Measurements from ENCODE around the gene FGD3.
"Not testable (repeated sequence)": the region's sequence is repeated elsewhere in the genome, so short reads cannot be mapped to it uniquely, and the experiment has no call there.

The FGD3 gene

GRCh38 chr9:93010056-93010455, 62.7 kb downstream of the FGD3 start:
- no peak for DNase-seq (ENCODE audit: low spot score)

- no peak for DNase-seq (ENCODE audit: low spot score)
Measured at GRCh38 chr9:93010704-93011103, 63.4 kb downstream of the FGD3 start.

- DNase-seq (ENCODE audit: low spot score), result no peak
Measured at GRCh38 chr9:93011114-93011513, 63.8 kb downstream of the FGD3 start.

- DNase-seq (ENCODE audit: low spot score), result no peak
Measured at GRCh38 chr9:93012963-93013855, 65.9 kb downstream of the FGD3 start.

GRCh38 chr9:93013856-93014582, 66.7 kb downstream of the FGD3 start:
- no peak for DNase-seq (ENCODE audit: low spot score)

- DNase-seq (ENCODE audit: low spot score), result not testable (repeated sequence)
Measured at GRCh38 chr9:93015190-93015589, 67.9 kb downstream of the FGD3 start.

- DNase-seq (ENCODE audit: low spot score), result no peak
Measured at GRCh38 chr9:93017621-93018020, 70.3 kb downstream of the FGD3 start.

- DNase-seq (ENCODE audit: low spot score), result no peak
Measured at GRCh38 chr9:93020151-93020550, 72.8 kb downstream of the FGD3 start.

- no peak for DNase-seq (ENCODE audit: low spot score)
Measured at GRCh38 chr9:93020771-93021670, 73.7 kb downstream of the FGD3 start.

GRCh38 chr9:93022066-93022465, 74.7 kb downstream of the FGD3 start:
- no peak for DNase-seq (ENCODE audit: low spot score)

- no peak for DNase-seq (ENCODE audit: low spot score)
Measured at GRCh38 chr9:93022721-93023520, 75.6 kb downstream of the FGD3 start.

- no peak for DNase-seq (ENCODE audit: low spot score)
Measured at GRCh38 chr9:93023521-93023815, 76.1 kb downstream of the FGD3 start.

GRCh38 chr9:93024646-93024910, 77.3 kb downstream of the FGD3 start:
- DNase-seq (ENCODE audit: low spot score), result no peak

GRCh38 chr9:93024986-93025630, 77.8 kb downstream of the FGD3 start:
- DNase-seq (ENCODE audit: low spot score), result no peak

- DNase-seq (ENCODE audit: low spot score), result no peak
Measured at GRCh38 chr9:93025736-93026135, 78.4 kb downstream of the FGD3 start.

GRCh38 chr9:93026640-93027039, 79.3 kb downstream of the FGD3 start:
- no peak for DNase-seq (ENCODE audit: low spot score)

- DNase-seq (ENCODE audit: low spot score), result no peak
Measured at GRCh38 chr9:93027750-93028149, 80.4 kb downstream of the FGD3 start.

- DNase-seq (ENCODE audit: low spot score), result no peak
Measured at GRCh38 chr9:93028448-93029006, 81.2 kb downstream of the FGD3 start.

GRCh38 chr9:93030642-93031628, 83.6 kb downstream of the FGD3 start:
- no peak for DNase-seq (ENCODE audit: low spot score)

All from globus pallidus (tissue), 1 donor.